ENCODE results near the gene HYDIN. TPM values are rescaled to one million over a fixed set of nuclear protein-coding genes. Genes with fewer than 3 reads are reported as not detected.

Gene HYDIN
- total and polyA plus RNA-seq, 4 donors = 0.14 to 3.0 (median 0.60) TPM

- TF ChIP-seq CTCF (IDR thresholded peaks at IDR 0.05; ENCODE audit: low read depth, low read length, missing input control) (no peak), TAF1 (conservative IDR thresholded peaks at IDR 0.05) (no peak), GABPA (IDR thresholded peaks at IDR 0.05 in 1 of 2, conservative IDR thresholded peaks at IDR 0.05 in 1 of 2) (no peak), MAX (IDR thresholded peaks at IDR 0.05) (no peak)
Observed at GRCh38 chr16:71242036-71242435, 11.5 kb upstream of the HYDIN start (continued).

GRCh38 chr16:71229344-71229743, 1.2 kb downstream of the HYDIN start:
- TF ChIP-seq FOXA1 (IDR thresholded peaks at IDR 0.05) (no peak), GABPA (IDR thresholded peaks at IDR 0.05 in 1 of 2, conservative IDR thresholded peaks at IDR 0.05 in 1 of 2) (no peak), JUND (IDR thresholded peaks at IDR 0.05) (no peak), HNF4A (conservative IDR thresholded peaks at IDR 0.05) (no peak), RXRA (IDR thresholded peaks at IDR 0.05) (no peak), RAD21 (IDR thresholded peaks at IDR 0.05) (no peak), MAX (IDR thresholded peaks at IDR 0.05) (no peak), REST (IDR thresholded peaks at IDR 0.05) (no peak), HNF4G (IDR thresholded peaks at IDR 0.05) (no peak), ZBTB33 (IDR thresholded peaks at IDR 0.05) (no peak)
- peaks cover 3 to 16% (median 6%) of the 10 kb centered on the region in 4 donors for H3K9me3 ChIP-seq (ENCODE audit: control insufficient read depth in 4 of 4, low read length in 3 of 4)

More at GRCh38 chr16:71229344-71229743, 1.2 kb downstream of the HYDIN start:
- WGBS = 91% methylated on average over 1 of the region's 1 CpG
- Histone ChIP-seq H3K27ac (ENCODE audit: low read depth in 1 of 2, low read length in 2 of 2) (no peak overlapping the region), H3K9ac (ENCODE audit: low read depth in 1 of 2, low read length in 2 of 2) (no peak overlapping the region), H3K27me3 (ENCODE audit: control insufficient read depth in 4 of 4, insufficient read depth in 4 of 4, low read length in 3 of 4) (peaks cover 0 to 3% (median 0%) of the 10 kb centered on the region in 4 donors), H3K4me1 (ENCODE audit: control insufficient read depth in 4 of 4, insufficient read depth in 4 of 4, low read length in 3 of 4) (no peaks in the 10 kb centered on the region), H3K36me3 (ENCODE audit: control insufficient read depth in 4 of 4, insufficient read depth in 3 of 4, low read depth in 1 of 4, low read length in 3 of 4) (no peaks in the 10 kb centered on the region), H3K4me3 (ENCODE audit: low read depth in 1 of 3, low read length in 3 of 3) (no peak overlapping the region)
- DNase-seq (ENCODE audit: low spot score) = no peak

All from liver (tissue), 9 donors.